PC-9 (cell line): ENCODE data around the gene MORC2. TPM values are rescaled to one million over a fixed set of nuclear protein-coding genes. Genes with fewer than 3 reads are reported as not detected.

Experiments
- BruUV-seq: library from RNA; stranded (reverse); fragments of 400-500 nt; replicated peaks from 2 replicates; lab custom pipeline; 2021; lab: Mats Ljungman, UMichigan
- CTCF ChIA-PET: fragments of 300-600 bp; sonication (Branson Sonifier 250); formaldehyde crosslinking; loops from one replicate; lab custom pipeline; 2022; ENCODE audit warnings: antibody characterized with exemption; lab: Charles Lee
- POLR2A ChIA-PET: fragments of 300-600 bp; sonication (Branson Sonifier 250); formaldehyde crosslinking; loops from one replicate; lab custom pipeline; 2022; ENCODE audit warnings: antibody characterized with exemption; ENCODE audit not compliant: unreplicated experiment; lab: Charles Lee
- DNase-seq, 2 experiments: peaks; one replicate each; pipeline versions ENCODE4 v3.0.0 to v3.0.0-alpha.2; 2015 to 2022; ENCODE audit warnings: mixed read lengths in 1 of 2
- H2AFZ ChIP-seq: fragments of 200-600 bp; sonication (generic); 2 replicates; pipeline ENCODE4 v1.8.1; 2017; ENCODE audit warnings: antibody characterized with exemption
- H3F3A ChIP-seq: fragments of 200-600 bp; sonication (generic); 2 replicates; pipeline ENCODE4 v1.8.1; 2017; ENCODE audit warnings: antibody characterized with exemption, mild to moderate bottlenecking, low read depth; ENCODE audit not compliant: insufficient read depth
- H3K27ac ChIP-seq: fragments of 200-600 bp; sonication (generic); 2 replicates; pipeline ENCODE4 v1.6.1; 2016; ENCODE audit warnings: mixed run types
- H3K27me3 ChIP-seq: fragments of 200-600 bp; sonication (generic); 2 replicates; pipeline ENCODE4 v1.6.1; 2016; ENCODE audit warnings: low read depth, mixed run types; ENCODE audit not compliant: insufficient read depth
- H3K36me3 ChIP-seq: fragments of 200-600 bp; sonication (generic); 2 replicates; pipeline ENCODE4 v1.6.1; 2016; ENCODE audit warnings: low read depth, mixed run types
- H3K4me1 ChIP-seq: fragments of 200-600 bp; sonication (generic); replicated peaks from 2 replicates; pipeline ENCODE4 v1.6.1; 2016; ENCODE audit warnings: mixed run types; ENCODE audit not compliant: insufficient read depth
- H3K4me2 ChIP-seq: fragments of 200-600 bp; sonication (generic); 2 replicates; pipeline ENCODE4 v1.6.1; 2017; ENCODE audit warnings: mixed run types
- H3K4me3 ChIP-seq: fragments of 200-600 bp; sonication (generic); 2 replicates; pipeline ENCODE4 v1.6.1; 2016; ENCODE audit warnings: mixed run types
- H3K79me2 ChIP-seq: fragments of 200-600 bp; sonication (generic); 2 replicates; pipeline ENCODE4 v1.6.1; 2017; ENCODE audit warnings: low read depth, mixed run types
- H3K9me2 ChIP-seq: fragments of 200-600 bp; sonication (generic); 2 replicates; pipeline ENCODE4 v1.8.1; 2017; ENCODE audit warnings: mild to moderate bottlenecking; ENCODE audit not compliant: insufficient read depth
- H3K9me3 ChIP-seq: fragments of 200-600 bp; sonication (generic); 2 replicates; pipeline ENCODE4 v1.8.1; 2016; ENCODE audit warnings: low read depth; ENCODE audit not compliant: insufficient read depth
- H4K20me1 ChIP-seq: fragments of 200-600 bp; sonication (generic); 2 replicates; pipeline ENCODE4 v1.8.1; 2017; ENCODE audit not compliant: insufficient read depth
- EZH2 ChIP-seq: fragments of 200-600 bp; sonication (generic); IDR thresholded peaks from 2 replicates; pipeline ENCODE4 v1.8.0; 2017; ENCODE audit warnings: antibody characterized with exemption, low read depth
- intact Hi-C: fragments of 100-400 bp; cut with micrococcal nuclease; formaldehyde crosslinking; loops from one replicate; pipeline ENCODE4 v1.10.0; 2022; ENCODE audit not compliant: unreplicated experiment
- total RNA-seq: library from RNA; stranded (reverse); gene quantifications from 2 replicates; pipeline ENCODE4 v1.2.3, GENCODE V29; 2021
- TF ChIP-seq, protein P1 (sequence below): fragments of 200-600 bp; sonication (generic); conservative IDR thresholded peaks from 2 replicates; pipeline ENCODE4 v1.6.1; 2017; ENCODE audit warnings: mixed run types, antibody characterized with exemption, mild to moderate bottlenecking, moderate library complexity

The MORC2 gene
- total RNA-seq, 1 experiment from 2014 or later = 39.8 TPM

DNA sequence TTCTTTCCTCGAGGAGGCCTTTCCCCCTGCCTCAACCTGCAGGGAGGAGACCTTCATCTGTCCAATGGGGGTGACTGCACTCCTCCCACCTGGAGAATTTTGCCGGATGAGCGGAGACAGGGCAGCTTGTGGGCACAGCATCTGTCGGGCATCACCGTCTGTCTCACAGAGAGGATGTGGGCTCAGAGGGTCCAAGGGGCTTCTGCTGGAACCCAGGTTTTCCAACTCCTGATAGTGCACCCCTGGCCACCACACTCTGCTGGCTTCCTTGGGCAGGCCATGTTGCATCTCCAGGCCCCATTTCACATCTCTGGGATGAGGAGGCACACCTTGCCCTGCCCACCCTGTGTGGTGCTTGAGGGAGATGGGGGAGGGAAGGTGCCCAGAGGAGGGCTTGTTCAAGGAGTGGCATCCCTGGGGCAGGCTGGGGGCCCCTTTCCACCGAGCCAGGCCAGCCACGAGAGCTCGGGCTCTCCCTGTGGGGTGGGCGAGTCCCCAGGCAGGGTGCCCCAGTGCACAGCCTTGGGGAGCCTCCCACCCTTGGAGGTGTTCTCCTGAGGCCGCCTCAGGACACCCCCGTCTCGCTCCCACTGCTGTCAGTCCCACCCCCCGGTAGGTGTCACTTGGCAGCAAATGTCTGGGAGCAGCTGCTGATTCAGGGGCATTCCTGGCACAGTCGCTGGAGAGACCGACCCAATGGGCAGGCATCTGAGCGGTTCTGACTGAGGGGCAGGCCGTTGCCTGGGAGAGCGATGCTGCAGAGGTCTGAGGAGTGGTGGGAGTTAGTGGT, 84.2 kb downstream of the MORC2 start:
- no peaks in the 10 kb centered on the region for H3K27me3 ChIP-seq
- H4K20me1 ChIP-seq = no peaks in the 10 kb centered on the region
- H3K4me3 ChIP-seq = no peak overlapping the region
- H3K4me2 ChIP-seq = no peak overlapping the region
- H3K27ac ChIP-seq = no peak overlapping the region
- no TSS peak for BruUV-seq
- POLR2A ChIA-PET = no interaction called here
- H3K9me3 ChIP-seq = no peaks in the 10 kb centered on the region
- peaks cover 32% of the 10 kb centered on the region for H3K4me1 ChIP-seq
- H3F3A ChIP-seq = peaks cover 20% of the 10 kb centered on the region
- DNase-seq = no peak
- CTCF ChIA-PET = no interaction called here
- no peaks in the 10 kb centered on the region for H3K9me2 ChIP-seq
- intact Hi-C loops = no loop called here
- H3K36me3 ChIP-seq = no peaks in the 10 kb centered on the region
- no peak for TF ChIP-seq EZH2
- TF ChIP-seq, protein P1, sequence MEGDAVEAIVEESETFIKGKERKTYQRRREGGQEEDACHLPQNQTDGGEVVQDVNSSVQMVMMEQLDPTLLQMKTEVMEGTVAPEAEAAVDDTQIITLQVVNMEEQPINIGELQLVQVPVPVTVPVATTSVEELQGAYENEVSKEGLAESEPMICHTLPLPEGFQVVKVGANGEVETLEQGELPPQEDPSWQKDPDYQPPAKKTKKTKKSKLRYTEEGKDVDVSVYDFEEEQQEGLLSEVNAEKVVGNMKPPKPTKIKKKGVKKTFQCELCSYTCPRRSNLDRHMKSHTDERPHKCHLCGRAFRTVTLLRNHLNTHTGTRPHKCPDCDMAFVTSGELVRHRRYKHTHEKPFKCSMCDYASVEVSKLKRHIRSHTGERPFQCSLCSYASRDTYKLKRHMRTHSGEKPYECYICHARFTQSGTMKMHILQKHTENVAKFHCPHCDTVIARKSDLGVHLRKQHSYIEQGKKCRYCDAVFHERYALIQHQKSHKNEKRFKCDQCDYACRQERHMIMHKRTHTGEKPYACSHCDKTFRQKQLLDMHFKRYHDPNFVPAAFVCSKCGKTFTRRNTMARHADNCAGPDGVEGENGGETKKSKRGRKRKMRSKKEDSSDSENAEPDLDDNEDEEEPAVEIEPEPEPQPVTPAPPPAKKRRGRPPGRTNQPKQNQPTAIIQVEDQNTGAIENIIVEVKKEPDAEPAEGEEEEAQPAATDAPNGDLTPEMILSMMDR = no peak
- no peak overlapping the region for H2AFZ ChIP-seq
- no peaks in the 10 kb centered on the region for H3K79me2 ChIP-seq

DNA sequence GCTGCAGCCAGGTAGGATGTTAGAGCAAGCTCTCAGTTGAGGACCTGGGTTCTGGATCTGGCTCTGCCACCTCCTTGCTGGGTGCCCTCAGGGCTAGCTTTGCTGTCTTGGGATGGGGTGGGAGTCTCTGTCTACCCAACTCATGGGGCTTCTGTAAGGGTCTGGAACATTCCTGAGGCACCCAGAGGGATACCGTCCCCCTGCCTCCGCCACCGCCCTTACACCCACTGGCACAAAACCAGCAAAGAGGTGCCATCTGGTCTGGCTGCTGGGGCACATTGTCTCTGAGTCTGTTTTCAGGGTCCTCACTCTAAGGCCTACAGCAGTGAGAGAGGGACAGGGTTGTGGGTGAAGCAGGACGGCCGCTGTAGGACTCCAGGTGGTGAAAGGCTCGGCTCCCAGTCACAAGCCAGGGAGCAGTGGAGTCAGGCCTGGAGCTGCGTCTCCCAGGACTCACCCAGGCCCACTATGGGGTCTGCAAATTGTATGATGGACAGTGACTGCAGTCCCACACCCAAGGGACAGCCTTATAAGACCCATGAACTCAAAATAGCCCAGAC, 84.9 kb downstream of the MORC2 start:
- Histone ChIP-seq H3K4me1 (peaks cover 32% of the 10 kb centered on the region), H3F3A (peaks cover 20% of the 10 kb centered on the region), H3K4me2 (peak overlapping the region; percentile 35; the same call in 1 of the 2 replicates), H3K9me2 (no peaks in the 10 kb centered on the region), H3K27ac (0 out of 2 replicates have a peak overlapping the region, but pooled peaks have one; percentile 72), H2AFZ (no peak overlapping the region), H4K20me1 (no peaks in the 10 kb centered on the region), H3K4me3 (no peak overlapping the region), H3K79me2 (no peaks in the 10 kb centered on the region), H3K9me3 (no peaks in the 10 kb centered on the region), H3K36me3 (no peaks in the 10 kb centered on the region), H3K27me3 (no peaks in the 10 kb centered on the region)
- TF ChIP-seq, protein P1 = no peak
- no peak for TF ChIP-seq EZH2
- intact Hi-C loops = no loop called here
- no TSS peak for BruUV-seq
- no peak for DNase-seq
- POLR2A ChIA-PET = no interaction called here
- CTCF ChIA-PET = no interaction called here

DNA sequence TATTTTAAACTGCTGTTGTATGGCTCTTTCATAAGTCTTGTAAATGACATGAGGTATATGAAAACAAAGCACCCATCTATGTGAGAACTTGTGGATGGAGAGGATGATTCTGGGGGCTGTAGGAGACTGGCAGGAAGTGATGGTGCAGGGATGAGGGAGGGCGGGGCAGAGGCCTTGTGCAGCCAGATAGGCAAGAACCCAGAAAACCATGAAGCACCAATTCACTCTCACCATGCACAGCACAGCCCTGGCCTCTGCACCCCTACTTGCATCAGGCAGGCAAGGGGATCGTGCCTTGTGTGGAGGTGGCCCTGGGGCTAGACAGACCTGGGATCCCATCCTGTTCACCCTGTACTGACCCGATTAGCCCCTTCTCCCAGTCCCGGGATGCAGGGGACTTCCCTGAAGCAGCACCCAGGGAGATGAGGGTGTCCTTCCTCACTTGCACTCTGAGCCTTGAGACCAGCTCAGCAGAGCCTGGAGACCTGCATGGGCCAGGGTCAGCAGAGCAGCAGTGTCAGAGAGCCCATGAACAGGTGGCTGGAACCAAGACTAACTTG, 85.5 kb downstream of the MORC2 start:
- H3K4me3 ChIP-seq = no peak overlapping the region
- ChIA-PET POLR2A (no interaction called here), CTCF (no interaction called here)
- H3K36me3 ChIP-seq = no peaks in the 10 kb centered on the region
- peak in 1 of 2 experiments; percentile 40 for DNase-seq
- H2AFZ ChIP-seq = no peak overlapping the region
- H3K9me3 ChIP-seq = no peaks in the 10 kb centered on the region
- no peaks in the 10 kb centered on the region for H4K20me1 ChIP-seq
- peak overlapping the region; percentile 72 for H3K27ac ChIP-seq
- no TSS peak for BruUV-seq
- no peaks in the 10 kb centered on the region for H3K27me3 ChIP-seq
- H3K9me2 ChIP-seq = no peaks in the 10 kb centered on the region
- TF ChIP-seq, protein P1 = no peak
- TF ChIP-seq EZH2 = no peak
- H3F3A ChIP-seq = peaks cover 20% of the 10 kb centered on the region
- H3K4me1 ChIP-seq = peaks cover 32% of the 10 kb centered on the region
- intact Hi-C loops = loop anchor here (1.0 kb wide), 1 partner anchor 53 kb away; no protein-coding TSS in a partner anchor
- H3K4me2 ChIP-seq = peak overlapping the region; percentile 35
- no peaks in the 10 kb centered on the region for H3K79me2 ChIP-seq
